AG09309 (cell line): ENCODE measurements around the gene DBP.
A peak's percentile ranks its signal among the peaks of the same experiment; 100 is the strongest.
"Not testable (repeated sequence)": the region's sequence is repeated elsewhere in the genome, so short reads cannot be mapped to it uniquely, and the experiment has no call there.

Experiments
- DNase-seq: peaks from one replicate; pipeline ENCODE4 v3.0.0-alpha.2; 2010; ENCODE audit warnings: low read depth
- H3K4me3 ChIP-seq: 2 replicates; pipeline ENCODE4 v1.5.1; 2011; ENCODE audit warnings: mild to moderate bottlenecking, low read depth, low read length, moderate library complexity; ENCODE audit not compliant: control insufficient read depth
- CTCF ChIP-seq: IDR thresholded peaks from 2 replicates; pipeline ENCODE4 v1.5.1; 2011; ENCODE audit warnings: mild to moderate bottlenecking, low read depth, low read length, inconsistent platforms; ENCODE audit not compliant: insufficient read depth, control insufficient read depth; ENCODE audit errors: missing control alignments

Gene DBP

GRCh38 chr19:48636859-48637448 lies at the start of gene DBP:
Gene DBP, minus strand, starts transcription at chr19:48637379. Its CDS starts 385 bp downstream, at chr19:48636994.
- DNase-seq = no peak
- peak within 1 kb of the TSS; percentile 63 for H3K4me3 ChIP-seq
- peak; percentile 12 for TF ChIP-seq CTCF

- H3K4me3 ChIP-seq, DNase-seq: not testable (repeated sequence)
Observed at GRCh38 chr19:48686637-48687036, 49.5 kb upstream of the DBP start.

GRCh38 chr19:48686088-48686487 lies 48.9 kb upstream of the DBP start:
- TF ChIP-seq CTCF = no peak
- H3K4me3 ChIP-seq = no peak overlapping the region
- no peak for DNase-seq

- TF ChIP-seq CTCF = no peak
- no peak overlapping the region for H3K4me3 ChIP-seq
- no peak for DNase-seq
Observed at GRCh38 chr19:48685583-48685982, 48.4 kb upstream of the DBP start.

- no peak for DNase-seq
- TF ChIP-seq CTCF = no peak
- H3K4me3 ChIP-seq = no peak overlapping the region
Observed at GRCh38 chr19:48683349-48683748, 46.2 kb upstream of the DBP start.

- TF ChIP-seq CTCF = no peak
- H3K4me3 ChIP-seq = no peak overlapping the region
- DNase-seq = peak; percentile 60
Observed at GRCh38 chr19:48681127-48681470, 43.9 kb upstream of the DBP start.

GRCh38 chr19:48680436-48681126 lies 43.4 kb upstream of the DBP start:
- DNase-seq = no peak
- H3K4me3 ChIP-seq = no peak overlapping the region
- TF ChIP-seq CTCF = no peak

GRCh38 chr19:48680006-48680405 lies 42.8 kb upstream of the DBP start:
- not testable (repeated sequence) for H3K4me3 ChIP-seq, DNase-seq
